K562 treated with DMSO at 1 percent for 12 hours (cell line): Measurements from ENCODE around the gene MYMK. TPM values are rescaled to one million over a fixed set of nuclear protein-coding genes. Genes with fewer than 3 reads are reported as not detected.

Source experiments
- total RNA-seq: library from RNA; unstranded; fragments of 300-600 nt; gene quantifications from 2 replicates; pipeline ENCODE4 v1.2.3, GENCODE V29; 2022; ENCODE audit not compliant: insufficient read depth

The MYMK gene
- not detected in 2 replicates for total RNA-seq

GRCh38 chr9:133524679-133525228 lies at the start of gene MYMK:
Gene MYMK, minus strand, starts transcription at chr9:133524959. Its CDS starts 115 bp downstream, at chr9:133524844.

GRCh38 chr9:133534346-133535291 lies 9.9 kb upstream of the MYMK start, which contains the start of gene ADAMTSL2:
Gene ADAMTSL2, plus strand, starts transcription at chr9:133534704. Its CDS starts 2,009 bp downstream, at chr9:133536713.

GRCh38 chr9:133478851-133479711 lies 45.7 kb downstream of the MYMK start, which contains the start of gene SLC2A6:
Gene SLC2A6, minus strand, starts transcription at chr9:133479099. Its CDS starts 40 bp downstream, at chr9:133479059.

Other genes with a start within 250 kb of the MYMK start
- 2.8 and 9.1 TPM in 2 replicates for gene ABO, start 249.8 kb downstream of the MYMK start, total RNA-seq
- 13.2 and 16.9 TPM in 2 replicates for gene SURF6, start 188.8 kb downstream of the MYMK start, total RNA-seq
- gene MED22, start 176.8 kb downstream of the MYMK start, total RNA-seq: 23.0 and 30.7 TPM in 2 replicates
- 5,716 and 6,453 TPM in 2 replicates for gene RPL7A, start 176.7 kb downstream of the MYMK start, total RNA-seq
- gene SURF1, start 168.5 kb downstream of the MYMK start, total RNA-seq: 43.4 and 51.5 TPM in 2 replicates
- gene SURF2, start 168.4 kb downstream of the MYMK start, total RNA-seq: 43.8 and 66.8 TPM in 2 replicates
- 123 and 195 TPM in 2 replicates for gene SURF4, start 148.9 kb downstream of the MYMK start, total RNA-seq
- gene STKLD1, start 148.6 kb downstream of the MYMK start, total RNA-seq: 1.1 TPM in 1 of 2 replicates, not detected in the other
- gene REXO4, start 106.9 kb downstream of the MYMK start, total RNA-seq: 20.1 and 25.7 TPM in 2 replicates
- 0.52 TPM in 1 of 2 replicates, not detected in the other for gene ADAMTS13, start 102.6 kb downstream of the MYMK start, total RNA-seq
- 11.0 and 11.3 TPM in 2 replicates for gene CACFD1, start 65.0 kb downstream of the MYMK start, total RNA-seq
- gene SLC2A6, start 45.9 kb downstream of the MYMK start, total RNA-seq: 0.98 and 2.2 TPM in 2 replicates
- gene ADAMTSL2, start 9.7 kb upstream of the MYMK start, total RNA-seq: not detected in 2 replicates
- gene FAM163B, start 84.4 kb upstream of the MYMK start, total RNA-seq: not detected in 2 replicates
- gene DBH, start 111.4 kb upstream of the MYMK start, total RNA-seq: not detected in 2 replicates
- gene SARDH, start 213.4 kb upstream of the MYMK start, total RNA-seq: 0.34 TPM in 1 of 2 replicates, not detected in the other